ENCODE data around the gene NDUFAF8. TPM values are rescaled to one million over a fixed set of nuclear protein-coding genes. Genes with fewer than 3 reads are reported as not detected.

NDUFAF8 gene
- total RNA-seq, 3 donors from 2014 or later: 24.5 to 31.6 (median 31.2) TPM

DNA sequence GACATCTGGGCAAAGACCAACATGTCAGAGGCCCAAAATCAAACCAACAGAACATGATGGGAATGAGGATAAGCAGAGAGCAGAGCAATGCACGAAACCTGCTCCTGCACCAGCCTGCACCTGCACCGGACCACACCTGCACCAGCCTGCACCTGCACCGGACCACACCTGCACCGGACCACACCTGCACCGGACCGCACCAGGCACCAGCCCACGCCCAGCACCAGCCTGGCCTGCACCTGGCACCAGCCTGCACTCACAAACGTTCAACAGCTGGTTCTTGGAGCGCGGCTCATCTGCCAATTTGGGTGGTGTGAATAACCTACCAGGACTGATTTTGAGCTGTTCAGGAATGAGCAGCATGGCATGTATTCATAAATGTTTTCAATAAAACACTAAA is 34.5 kb upstream of the NDUFAF8 start:
- H3K36me3 ChIP-seq (ENCODE audit: low read depth): no peaks in the 10 kb centered on the region
- peak in 2 of 3 donors; percentile 30 to 51 for DNase-seq
- H3K9me3 ChIP-seq: no peaks in the 10 kb centered on the region
- intact Hi-C loops (cut with DNase I, micrococcal nuclease): no loop called here
- ATAC-seq: peak; percentile 48
- H3K4me3 ChIP-seq: no peak overlapping the region
- H3K4me1 ChIP-seq (ENCODE audit: low read depth): no peaks in the 10 kb centered on the region
- TF ChIP-seq, protein P1, sequence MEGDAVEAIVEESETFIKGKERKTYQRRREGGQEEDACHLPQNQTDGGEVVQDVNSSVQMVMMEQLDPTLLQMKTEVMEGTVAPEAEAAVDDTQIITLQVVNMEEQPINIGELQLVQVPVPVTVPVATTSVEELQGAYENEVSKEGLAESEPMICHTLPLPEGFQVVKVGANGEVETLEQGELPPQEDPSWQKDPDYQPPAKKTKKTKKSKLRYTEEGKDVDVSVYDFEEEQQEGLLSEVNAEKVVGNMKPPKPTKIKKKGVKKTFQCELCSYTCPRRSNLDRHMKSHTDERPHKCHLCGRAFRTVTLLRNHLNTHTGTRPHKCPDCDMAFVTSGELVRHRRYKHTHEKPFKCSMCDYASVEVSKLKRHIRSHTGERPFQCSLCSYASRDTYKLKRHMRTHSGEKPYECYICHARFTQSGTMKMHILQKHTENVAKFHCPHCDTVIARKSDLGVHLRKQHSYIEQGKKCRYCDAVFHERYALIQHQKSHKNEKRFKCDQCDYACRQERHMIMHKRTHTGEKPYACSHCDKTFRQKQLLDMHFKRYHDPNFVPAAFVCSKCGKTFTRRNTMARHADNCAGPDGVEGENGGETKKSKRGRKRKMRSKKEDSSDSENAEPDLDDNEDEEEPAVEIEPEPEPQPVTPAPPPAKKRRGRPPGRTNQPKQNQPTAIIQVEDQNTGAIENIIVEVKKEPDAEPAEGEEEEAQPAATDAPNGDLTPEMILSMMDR (IDR thresholded peaks at IDR 0.05): no peak

DNA sequence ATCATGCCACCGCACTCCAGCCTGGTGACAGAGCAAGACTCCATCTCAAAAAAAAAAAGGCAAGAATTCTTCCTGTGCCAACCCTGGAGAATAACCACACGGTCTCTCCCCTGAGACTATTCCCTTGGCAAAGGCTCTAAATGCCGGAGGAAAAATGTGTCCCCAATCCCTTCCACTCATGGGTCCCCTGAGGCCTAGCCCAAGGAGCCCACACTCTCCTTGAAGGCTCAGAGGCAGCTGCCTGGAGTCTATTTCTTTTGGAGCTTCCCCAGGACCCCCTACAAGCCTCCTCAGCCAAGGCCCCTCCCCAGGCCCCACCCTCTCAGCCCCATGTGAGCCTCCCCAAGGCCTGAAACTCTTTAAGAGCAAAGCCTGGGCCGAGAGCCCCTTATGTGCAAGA is 33.0 kb upstream of the NDUFAF8 start:
- intact Hi-C loops (cut with DNase I, micrococcal nuclease): no loop called here
- no peaks in the 10 kb centered on the region for H3K36me3 ChIP-seq (ENCODE audit: low read depth)
- no peak overlapping the region for H3K4me3 ChIP-seq
- H3K4me1 ChIP-seq (ENCODE audit: low read depth): no peaks in the 10 kb centered on the region
- no peaks in the 10 kb centered on the region for H3K9me3 ChIP-seq
- ATAC-seq (no peak), DNase-seq (no peak)
- TF ChIP-seq, protein P1 (IDR thresholded peaks at IDR 0.05): no peak

- no peaks in the 10 kb centered on the region for H3K36me3 ChIP-seq (ENCODE audit: low read depth)
- intact Hi-C loops (cut with DNase I, micrococcal nuclease): no loop called here
- no peaks in the 10 kb centered on the region for H3K4me1 ChIP-seq (ENCODE audit: low read depth)
- ATAC-seq: no peak
- TF ChIP-seq, protein P1 (IDR thresholded peaks at IDR 0.05): no peak
- no peak overlapping the region for H3K4me3 ChIP-seq
- no peaks in the 10 kb centered on the region for H3K9me3 ChIP-seq
- DNase-seq: no peak
Measured at GRCh38 chr17:81206657-81207056, 32.5 kb upstream of the NDUFAF8 start.

DNA sequence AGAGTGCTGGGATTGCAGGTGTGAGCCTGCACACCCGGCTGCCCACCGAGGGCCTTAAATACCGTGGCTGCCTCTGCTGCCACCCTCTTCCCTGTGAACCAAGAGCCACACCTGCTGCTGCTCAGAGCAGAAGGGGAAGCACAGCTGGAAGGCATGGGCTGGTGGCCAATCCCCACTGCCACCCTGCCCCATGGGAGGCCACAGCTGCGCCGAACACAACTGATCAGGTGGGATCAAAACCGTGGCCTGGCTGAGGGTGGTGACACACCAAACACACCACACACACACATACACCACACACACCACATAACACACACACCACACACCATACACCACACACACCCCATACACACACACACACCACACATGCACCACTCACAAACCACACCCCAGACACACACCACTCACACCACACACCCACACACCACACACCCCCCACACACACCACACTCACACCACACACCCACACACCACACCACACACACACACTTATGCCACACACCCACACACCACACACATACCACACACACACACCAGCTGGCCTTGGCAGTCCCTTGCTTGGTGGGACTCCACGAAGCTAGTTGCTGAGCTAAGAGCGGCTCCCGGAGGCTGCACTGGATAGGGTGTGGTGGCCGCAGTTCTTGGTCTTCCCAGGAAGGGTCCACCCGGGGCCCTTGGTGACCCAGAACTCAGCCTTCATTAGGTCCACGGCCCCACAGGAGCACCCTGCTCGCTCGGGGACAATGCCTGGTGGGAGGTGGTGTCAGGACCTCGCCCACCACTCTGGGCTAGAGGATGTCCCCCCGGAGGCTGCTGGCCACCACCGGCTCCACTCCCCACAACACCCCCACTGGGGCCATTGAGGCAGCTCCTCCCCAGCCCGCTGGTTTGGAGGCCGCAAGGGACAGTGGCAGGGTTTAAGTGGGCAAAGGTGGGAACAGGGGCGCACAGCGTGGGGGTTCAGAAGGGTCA is 31.2 kb upstream of the NDUFAF8 start:
- no peaks in the 10 kb centered on the region for H3K9me3 ChIP-seq
- ATAC-seq (no peak), DNase-seq (no peak)
- no peaks in the 10 kb centered on the region for H3K36me3 ChIP-seq (ENCODE audit: low read depth)
- intact Hi-C loops (cut with DNase I, micrococcal nuclease): no loop called here
- H3K4me3 ChIP-seq: no peak overlapping the region
- no peaks in the 10 kb centered on the region for H3K4me1 ChIP-seq (ENCODE audit: low read depth)
- TF ChIP-seq, protein P1 (IDR thresholded peaks at IDR 0.05): no peak

GRCh38 chr17:81208651-81209050 is 30.5 kb upstream of the NDUFAF8 start:
- TF ChIP-seq, protein P1 (IDR thresholded peaks at IDR 0.05): no peak
- DNase-seq (no peak), ATAC-seq (no peak)
- intact Hi-C loops (cut with DNase I, micrococcal nuclease): no loop called here
- H3K9me3 ChIP-seq: no peaks in the 10 kb centered on the region
- H3K4me3 ChIP-seq: no peak overlapping the region
- no peaks in the 10 kb centered on the region for H3K4me1 ChIP-seq (ENCODE audit: low read depth)
- no peaks in the 10 kb centered on the region for H3K36me3 ChIP-seq (ENCODE audit: low read depth)
